ENCODE results near the gene STK4. TPM values are rescaled to one million over a fixed set of nuclear protein-coding genes. Genes with fewer than 3 reads are reported as not detected.
A peak's percentile ranks its signal among the peaks of the same experiment; 100 is the strongest.
"Not testable (repeated sequence)": the region's sequence is repeated elsewhere in the genome, so short reads cannot be mapped to it uniquely, and the experiment has no call there.

Gene STK4
- total RNA-seq, 2 donors from 2014 or later: 168 to 215 TPM

DNA sequence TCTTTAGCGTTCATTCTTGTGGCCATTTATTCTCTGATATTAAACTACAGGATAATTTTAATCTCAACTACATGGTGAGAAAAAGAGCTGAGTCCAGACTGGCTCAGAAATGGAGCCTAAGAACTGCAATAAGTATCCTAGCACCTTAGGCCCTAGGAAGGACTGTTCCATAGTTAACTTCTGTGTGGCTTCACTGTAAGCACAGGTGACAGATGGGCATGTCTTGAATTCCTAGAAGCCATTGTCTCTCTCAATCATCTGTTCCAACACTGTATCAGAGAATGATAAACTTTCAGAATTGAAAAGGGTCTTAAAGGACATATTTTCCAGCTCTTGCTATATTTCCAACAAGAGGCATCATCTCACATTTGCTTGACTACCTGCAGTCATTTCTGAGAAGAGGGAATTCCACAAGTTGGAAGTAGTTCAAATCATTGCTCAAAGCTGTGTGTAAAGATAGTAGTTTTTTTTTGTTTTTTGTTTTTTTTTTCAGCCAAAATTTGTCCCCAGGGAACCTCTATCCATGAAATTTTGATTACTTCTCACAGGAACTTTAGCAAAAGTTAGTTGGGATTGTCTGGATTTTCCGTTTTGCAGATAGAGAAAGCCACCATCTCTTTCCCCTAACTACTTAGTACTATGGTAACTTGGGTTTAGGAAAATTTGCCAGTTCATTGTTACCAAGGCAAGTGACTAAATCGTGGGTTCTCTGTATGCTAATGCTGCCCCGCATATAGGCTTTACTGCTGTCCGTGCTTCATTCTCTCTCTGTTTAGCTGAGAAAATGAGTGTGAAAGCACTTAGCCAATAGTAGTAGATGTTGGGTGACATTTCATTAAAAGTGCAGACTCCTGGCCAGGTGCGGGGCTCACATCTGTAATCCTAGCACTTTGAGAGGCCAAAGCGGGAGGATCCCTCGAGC lies 87.4 kb downstream of the STK4 start:
- Mint-ChIP-seq H3K4me1 (peaks cover 66% of the 10 kb centered on the region), H3K36me3 (ENCODE audit: low read depth) (peaks cover 92% of the 10 kb centered on the region), H3K27me3 (no peaks in the 10 kb centered on the region), H3K9me3 (no peaks in the 10 kb centered on the region), H3K27ac (peak overlapping the region; percentile 75), H3K4me3 (peak overlapping the region; percentile 61)
- ATAC-seq (replicated peaks): peak; percentile 36

DNA sequence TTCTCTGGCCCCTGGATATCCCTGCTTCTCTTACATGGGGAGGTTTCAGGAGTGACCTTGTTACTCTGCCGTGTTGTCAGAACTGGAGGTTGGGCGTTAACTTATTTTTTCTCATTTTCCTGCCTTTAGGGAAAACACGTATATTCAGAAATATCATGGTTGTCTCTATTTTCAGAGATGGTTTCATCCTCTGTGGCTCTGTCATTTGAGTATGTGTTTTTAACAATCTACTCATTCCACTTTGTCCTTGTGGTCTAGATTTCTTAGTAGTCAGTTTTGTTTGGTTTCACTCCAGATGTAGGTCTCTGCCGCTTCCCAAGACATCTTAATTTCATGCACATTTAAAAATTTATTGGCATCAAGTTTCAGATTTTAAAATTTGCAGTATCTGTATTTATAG lies 88.7 kb downstream of the STK4 start:
- peak; percentile 17 for ATAC-seq (replicated peaks)
- Mint-ChIP-seq H3K4me3 (peak overlapping the region; percentile 31), H3K9me3 (no peaks in the 10 kb centered on the region), H3K27me3 (no peaks in the 10 kb centered on the region), H3K36me3 (ENCODE audit: low read depth) (peaks cover 91% of the 10 kb centered on the region), H3K27ac (peak overlapping the region; percentile 90), H3K4me1 (peaks cover 61% of the 10 kb centered on the region)

DNA sequence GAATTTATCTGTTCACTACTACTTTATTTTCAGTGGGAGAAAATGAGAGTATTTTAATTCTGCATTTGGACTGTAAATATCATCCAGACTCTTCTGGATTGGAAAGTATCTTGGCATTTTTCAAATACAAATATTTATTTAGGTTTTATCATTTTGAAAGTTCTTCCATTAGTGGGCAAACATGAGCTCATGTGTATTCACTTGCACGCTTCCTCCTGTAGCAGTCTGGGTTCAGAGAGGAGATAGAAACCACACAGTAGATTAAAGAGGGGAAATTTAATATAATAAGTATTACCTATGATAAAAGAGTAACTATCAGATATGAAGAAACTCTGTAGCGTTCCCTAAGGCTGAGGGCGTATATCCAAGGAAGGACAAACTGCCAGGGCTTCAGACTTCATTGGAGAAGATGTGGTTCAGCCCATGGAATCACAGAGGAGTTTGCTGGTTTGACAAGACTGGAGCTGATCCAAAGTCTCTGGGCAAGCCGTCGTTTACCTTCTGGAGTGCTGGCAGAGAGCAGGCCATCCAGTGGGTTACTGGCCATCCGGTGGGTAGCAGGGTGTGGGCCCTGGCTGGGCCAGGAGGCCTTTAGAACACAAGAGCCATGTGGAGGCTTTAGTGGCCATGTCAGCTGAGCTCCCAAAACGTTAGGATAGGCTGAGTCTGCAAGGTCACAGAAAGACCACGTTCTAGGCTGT lies 90.3 kb downstream of the STK4 start:
- H3K9me3 Mint-ChIP-seq: no peaks in the 10 kb centered on the region
- H3K27me3 Mint-ChIP-seq: no peaks in the 10 kb centered on the region
- peak overlapping the region; percentile 90 for H3K27ac Mint-ChIP-seq

DNA sequence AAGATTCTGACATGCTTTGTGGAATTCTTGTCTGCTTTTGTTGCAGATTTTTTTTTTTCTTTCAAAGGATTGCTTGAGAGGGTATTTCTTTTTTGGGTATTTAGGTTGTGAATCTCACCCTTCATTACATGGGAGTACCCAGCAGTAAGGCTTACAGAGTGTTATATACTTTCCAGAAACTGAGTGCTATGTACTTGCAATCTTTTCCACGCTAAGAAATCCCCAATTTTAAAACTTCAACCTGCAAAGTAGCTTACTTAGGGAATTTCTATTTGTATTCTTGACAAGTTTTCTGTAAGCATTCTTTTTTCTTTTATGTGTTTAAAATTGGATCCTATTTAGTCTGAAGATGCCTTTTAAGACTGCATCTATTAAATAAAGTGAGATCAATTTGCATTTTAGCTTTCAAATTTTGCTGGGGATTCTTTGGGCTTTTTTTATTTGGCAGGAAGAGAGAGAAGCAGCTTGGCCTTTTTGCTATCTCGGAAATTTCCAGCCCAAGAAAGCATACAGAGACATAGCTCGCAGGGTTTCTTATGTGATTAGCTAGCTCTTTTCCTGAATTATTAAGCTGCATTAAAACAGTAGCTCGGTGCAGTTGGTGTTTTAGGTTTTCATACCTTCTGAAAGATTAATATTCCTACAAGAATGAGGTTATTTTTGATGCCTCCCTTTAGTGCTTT lies 92.0 kb downstream of the STK4 start:
- H3K4me3 Mint-ChIP-seq: no peak overlapping the region

More for the DNA sequence above, 90.3 kb downstream of the STK4 start:
- Mint-ChIP-seq H3K4me3 (no peak overlapping the region), H3K36me3 (ENCODE audit: low read depth) (peaks cover 99% of the 10 kb centered on the region), H3K4me1 (peaks cover 70% of the 10 kb centered on the region)
- ATAC-seq (replicated peaks): no peak

DNA sequence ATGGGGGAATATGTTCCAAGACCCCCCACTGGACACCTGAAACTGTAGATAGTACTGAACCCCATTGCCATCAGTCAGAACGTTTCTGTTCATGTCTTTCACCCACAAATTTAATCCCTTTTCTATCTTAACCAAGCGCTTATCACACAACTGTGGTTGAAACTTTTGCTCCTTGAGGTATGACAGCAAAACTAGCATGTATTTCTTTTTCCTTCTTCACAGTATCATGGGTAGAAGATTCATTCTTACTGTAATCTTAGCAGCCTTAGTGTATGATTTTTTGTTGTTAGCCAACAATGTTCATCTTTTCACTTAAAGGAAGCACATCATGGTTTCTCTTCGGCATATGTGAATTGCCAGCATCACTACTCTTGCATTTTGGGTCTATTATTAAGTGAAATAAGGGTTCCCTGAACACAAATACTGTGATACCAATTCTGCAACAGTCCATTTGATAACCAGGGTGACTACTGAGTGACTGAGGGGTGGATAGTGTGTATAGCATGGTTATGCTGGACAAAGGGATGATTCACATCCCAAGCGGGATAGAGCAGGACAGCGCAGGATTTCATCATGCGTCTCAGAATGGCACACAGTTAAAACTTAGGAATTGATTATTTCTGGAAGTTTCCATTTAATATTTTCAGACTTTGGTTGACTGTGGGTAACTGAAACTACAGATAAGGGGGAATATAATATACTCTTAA lies 92.9 kb downstream of the STK4 start:
- H3K27ac Mint-ChIP-seq: peak overlapping the region; percentile 72

More for the DNA sequence above, 92.0 kb downstream of the STK4 start:
- no peak for ATAC-seq (replicated peaks)
- Mint-ChIP-seq H3K27ac (peak overlapping the region; percentile 72), H3K27me3 (no peaks in the 10 kb centered on the region), H3K9me3 (no peaks in the 10 kb centered on the region), H3K4me1 (peaks cover 63% of the 10 kb centered on the region), H3K36me3 (ENCODE audit: low read depth) (peaks cover 98% of the 10 kb centered on the region)

DNA sequence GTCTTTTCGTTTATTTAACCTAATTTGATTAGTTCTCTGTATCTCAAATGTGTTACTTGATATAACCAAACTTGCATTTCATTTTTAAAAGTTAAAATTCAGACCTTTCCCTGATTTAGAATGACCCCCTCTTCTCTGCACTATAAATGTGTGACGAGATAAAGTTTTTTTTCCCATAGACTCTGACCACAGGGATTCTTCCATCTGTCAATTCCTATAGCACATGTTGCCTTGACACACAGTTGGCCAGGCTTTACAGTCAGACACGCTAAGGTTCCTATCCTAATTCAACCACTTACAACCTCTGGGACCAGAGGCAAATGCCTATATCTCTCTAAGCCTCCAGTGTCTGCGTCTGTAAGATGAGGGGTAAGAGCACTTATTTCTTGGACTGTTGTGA lies 94.0 kb downstream of the STK4 start:
- Mint-ChIP-seq H3K27me3 (no peaks in the 10 kb centered on the region), H3K4me1 (peaks cover 62% of the 10 kb centered on the region), H3K4me3 (no peak overlapping the region), H3K9me3 (no peaks in the 10 kb centered on the region), H3K27ac (peak overlapping the region; percentile 60), H3K36me3 (ENCODE audit: low read depth) (peaks cover 98% of the 10 kb centered on the region)
- ATAC-seq (replicated peaks): no peak

More for the DNA sequence above, 92.9 kb downstream of the STK4 start:
- Mint-ChIP-seq H3K4me3 (peak overlapping the region; percentile 22), H3K4me1 (peaks cover 59% of the 10 kb centered on the region), H3K27me3 (no peaks in the 10 kb centered on the region), H3K36me3 (ENCODE audit: low read depth) (peaks cover 98% of the 10 kb centered on the region), H3K9me3 (no peaks in the 10 kb centered on the region)
- peak; percentile 38 for ATAC-seq (replicated peaks)

DNA sequence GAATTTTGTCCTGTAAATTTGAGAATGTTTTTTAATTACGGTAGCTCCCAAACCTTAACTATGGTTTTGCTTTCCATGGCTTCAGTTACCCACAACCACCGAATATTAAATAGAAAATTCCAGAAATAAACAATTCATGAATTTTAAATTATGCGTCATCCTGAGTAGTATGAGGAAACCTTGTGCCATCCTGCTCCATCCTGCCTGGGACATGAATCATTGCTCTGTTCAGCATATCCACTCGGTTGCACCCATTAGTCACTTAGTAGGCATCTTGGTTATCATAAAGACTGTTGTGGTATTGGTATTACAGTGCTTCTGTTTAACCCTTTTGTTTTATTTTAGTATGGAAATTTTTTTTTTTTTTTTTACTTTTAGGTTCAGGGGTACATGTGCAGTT lies 94.9 kb downstream of the STK4 start:
- ATAC-seq (replicated peaks): peak; percentile 97
- Mint-ChIP-seq H3K4me3 (no peak overlapping the region), H3K27ac (peak overlapping the region; percentile 60), H3K27me3 (no peaks in the 10 kb centered on the region), H3K4me1 (peaks cover 56% of the 10 kb centered on the region), H3K9me3 (no peaks in the 10 kb centered on the region), H3K36me3 (ENCODE audit: low read depth) (peaks cover 96% of the 10 kb centered on the region)

DNA sequence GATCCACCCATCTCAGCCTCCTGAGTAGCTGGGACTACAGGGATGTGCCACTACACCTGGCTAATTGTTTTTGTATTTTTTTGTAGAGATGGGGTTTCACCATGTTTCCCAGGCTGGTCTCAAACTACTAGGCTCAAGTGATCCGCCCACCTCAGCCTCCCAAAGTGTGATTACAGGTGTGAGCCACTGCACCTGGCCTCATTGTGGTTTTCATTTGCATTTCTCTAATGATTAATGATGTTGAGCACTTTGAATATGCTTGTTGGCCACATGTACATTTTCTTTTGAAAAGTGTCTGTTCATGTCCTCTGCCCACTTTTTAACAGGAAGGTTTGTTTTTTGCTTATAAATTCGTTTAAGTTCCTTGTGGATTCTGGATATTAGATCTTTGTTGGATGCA lies 96.8 kb downstream of the STK4 start:
- peaks cover 96% of the 10 kb centered on the region for H3K36me3 Mint-ChIP-seq (ENCODE audit: low read depth)
- H3K27me3 Mint-ChIP-seq; H3K9me3 Mint-ChIP-seq; ATAC-seq (replicated peaks): not testable (repeated sequence)
- peak overlapping the region; percentile 27 for H3K4me3 Mint-ChIP-seq
- peaks cover 69% of the 10 kb centered on the region for H3K4me1 Mint-ChIP-seq
- H3K27ac Mint-ChIP-seq: peak overlapping the region; percentile 48

DNA sequence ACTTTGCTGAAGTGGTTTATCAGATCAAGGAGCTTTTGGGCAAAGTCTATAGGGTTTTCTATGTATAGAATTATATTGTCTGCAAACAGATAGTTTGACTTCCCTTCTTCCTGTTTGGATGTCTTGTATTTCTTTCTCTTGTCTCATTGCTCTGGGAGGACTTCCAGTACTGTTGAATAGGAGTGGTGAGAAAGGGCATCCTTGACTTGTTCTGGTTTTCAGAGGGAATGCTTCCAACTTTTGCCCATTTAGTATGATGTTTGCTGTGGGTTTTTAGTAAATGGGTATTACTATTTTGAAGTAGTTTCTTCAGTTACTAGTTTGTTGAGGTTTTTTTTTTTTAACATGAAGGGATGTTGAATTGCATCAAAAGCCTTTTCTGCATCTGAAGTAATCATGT lies 98.5 kb downstream of the STK4 start:
- peak overlapping the region; percentile 61 for H3K27ac Mint-ChIP-seq
- peaks cover 72% of the 10 kb centered on the region for H3K4me1 Mint-ChIP-seq
- peak overlapping the region; percentile 22 for H3K4me3 Mint-ChIP-seq
- ATAC-seq (replicated peaks): no peak
- no peaks in the 10 kb centered on the region for H3K27me3 Mint-ChIP-seq
- no peaks in the 10 kb centered on the region for H3K9me3 Mint-ChIP-seq
- H3K36me3 Mint-ChIP-seq (ENCODE audit: low read depth): peaks cover 98% of the 10 kb centered on the region

DNA sequence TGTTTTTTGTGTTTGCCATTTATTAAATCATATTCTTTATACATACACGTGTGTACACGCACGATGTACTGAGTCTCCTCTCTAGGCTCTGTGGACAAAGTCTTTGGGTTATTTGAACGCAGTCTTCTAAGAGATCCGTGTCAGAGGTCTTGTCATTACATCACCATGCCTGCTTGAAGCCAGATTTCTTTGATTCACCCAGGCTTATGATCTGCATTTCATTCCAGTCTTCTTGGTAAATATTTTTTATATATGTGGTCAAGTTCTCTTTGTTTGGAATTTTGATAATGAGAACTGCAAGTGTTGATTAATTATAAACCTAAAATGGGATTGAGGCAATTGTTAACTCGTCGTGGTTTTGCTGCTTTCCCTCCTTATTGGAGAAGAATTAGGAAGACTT lies 100.1 kb downstream of the STK4 start:
- Mint-ChIP-seq H3K27ac (peak overlapping the region; percentile 22), H3K4me1 (peaks cover 66% of the 10 kb centered on the region), H3K36me3 (ENCODE audit: low read depth) (peaks cover 98% of the 10 kb centered on the region)

DNA sequence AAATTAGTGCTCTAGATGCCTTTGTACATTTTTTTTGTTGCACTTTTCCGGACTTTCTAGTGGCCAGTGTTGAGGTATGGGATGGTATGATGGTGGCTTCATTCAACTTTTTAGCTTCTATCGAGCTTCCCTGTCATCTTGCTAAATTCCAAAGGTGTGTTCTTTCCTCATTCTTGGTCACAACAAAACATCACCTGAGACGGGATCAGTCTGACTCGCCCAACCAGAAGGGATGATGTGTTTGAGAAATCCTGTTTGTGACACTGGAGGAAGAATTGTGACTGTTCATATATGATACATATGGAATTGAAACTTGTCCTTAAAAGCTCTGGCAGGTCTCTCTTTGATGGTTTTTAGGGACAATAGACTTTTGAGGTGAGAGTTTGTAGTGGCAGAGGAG lies 100.8 kb downstream of the STK4 start:
- ATAC-seq (replicated peaks): no peak
- peaks cover 58% of the 10 kb centered on the region for H3K4me1 Mint-ChIP-seq
- no peaks in the 10 kb centered on the region for H3K27me3 Mint-ChIP-seq
- H3K36me3 Mint-ChIP-seq (ENCODE audit: low read depth): peaks cover 97% of the 10 kb centered on the region
- H3K9me3 Mint-ChIP-seq: no peaks in the 10 kb centered on the region
- peak overlapping the region; percentile 22 for H3K27ac Mint-ChIP-seq
- no peak overlapping the region for H3K4me3 Mint-ChIP-seq

More for the DNA sequence above, 100.1 kb downstream of the STK4 start:
- Mint-ChIP-seq H3K27me3 (no peaks in the 10 kb centered on the region), H3K4me3 (no peak overlapping the region), H3K9me3 (no peaks in the 10 kb centered on the region)
- no peak for ATAC-seq (replicated peaks)

DNA sequence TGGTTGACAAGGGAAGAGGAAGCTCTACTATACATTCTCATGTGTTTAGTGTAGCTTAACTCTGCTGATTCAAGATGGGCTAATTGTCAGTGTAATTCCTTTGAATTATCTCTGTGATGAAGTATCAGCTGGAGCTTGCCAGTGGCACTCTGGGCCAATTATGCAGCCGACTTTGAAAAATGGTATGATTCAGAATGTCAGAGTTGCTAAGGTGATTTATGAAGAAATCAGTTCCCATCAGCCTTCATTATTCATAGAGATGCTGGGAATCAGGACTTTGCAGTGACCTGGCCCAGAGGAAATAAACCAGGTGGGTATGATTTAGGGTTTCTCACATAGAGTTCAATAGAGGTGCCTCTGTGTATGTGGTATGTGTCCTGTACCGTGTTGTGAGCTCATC lies 101.2 kb downstream of the STK4 start:
- Mint-ChIP-seq H3K9me3 (no peaks in the 10 kb centered on the region), H3K27me3 (no peaks in the 10 kb centered on the region), H3K4me1 (peaks cover 55% of the 10 kb centered on the region), H3K4me3 (no peak overlapping the region), H3K27ac (peak overlapping the region; percentile 22), H3K36me3 (ENCODE audit: low read depth) (peaks cover 97% of the 10 kb centered on the region)
- ATAC-seq (replicated peaks): no peak

DNA sequence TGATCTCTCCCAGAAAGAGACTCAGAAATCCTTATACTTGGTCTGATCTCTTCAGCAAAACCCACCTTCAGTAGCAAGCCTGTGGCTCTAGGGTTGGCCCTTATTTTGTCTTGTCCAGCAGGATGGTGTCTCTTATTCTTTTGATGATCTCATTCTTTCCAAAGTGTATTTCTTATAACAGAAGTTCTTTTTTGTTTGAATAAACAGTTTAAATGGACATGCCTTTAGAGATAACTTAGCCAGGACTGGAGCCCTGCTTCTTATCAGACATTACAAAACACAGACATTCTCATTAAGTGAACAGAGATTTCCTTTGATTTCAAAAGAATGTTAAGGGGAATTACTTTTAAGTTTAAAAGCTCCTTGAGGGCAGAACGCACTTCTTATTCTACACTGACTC lies 102.9 kb downstream of the STK4 start:
- Mint-ChIP-seq H3K36me3 (ENCODE audit: low read depth) (peaks cover 98% of the 10 kb centered on the region), H3K4me3 (no peak overlapping the region), H3K27ac (peak overlapping the region; percentile 42), H3K4me1 (peaks cover 53% of the 10 kb centered on the region), H3K27me3 (no peaks in the 10 kb centered on the region), H3K9me3 (no peaks in the 10 kb centered on the region)
- ATAC-seq (replicated peaks): no peak

All from activated T-helper 17 cell treated with anti-CD3 and anti-CD28 coated beads, Interleukin-2, amount 50 U/mL, for 72 hours (primary cell).